T-helper 1 cell (primary cell): Measurements from ENCODE around the gene CHKA.

ENCODE experiments used
- DNase-seq, 5 donors: peaks; one replicate each; pipeline ENCODE4 v3.0.0-alpha.2; 2012 to 2020
- total RNA-seq, 4 donors: gene quantifications; one replicate each; lab custom pipeline; 2026; lab: John Stamatoyannopoulos, UW

Gene CHKA
- 1.9 to 9.0 (median 4.6) reads per million in 4 donors for total RNA-seq

- DNase-seq: peak; percentile 67 to 89 (median 69)
These were observed at the start of gene CHKA for GRCh38 chr11:68121067-68121899. TSS of gene CHKA (minus strand) at chr11:68121388. CDS start at chr11:68121177, 211 bp downstream.

GRCh38 chr11:68169442-68169841 lies 48.3 kb upstream of the CHKA start:
- DNase-seq: no peak

GRCh38 chr11:68168694-68169093 lies 47.5 kb upstream of the CHKA start:
- DNase-seq: no peak

- no peak for DNase-seq
These were observed 46.3 kb upstream of the CHKA start for GRCh38 chr11:68167474-68167873.

GRCh38 chr11:68166969-68167368 lies 45.8 kb upstream of the CHKA start:
- no peak for DNase-seq

- no peak for DNase-seq
These were observed 44.4 kb upstream of the CHKA start for GRCh38 chr11:68165601-68166000.

GRCh38 chr11:68164437-68164836 lies 43.2 kb upstream of the CHKA start:
- no peak for DNase-seq

- DNase-seq: no peak
These were observed 42.5 kb upstream of the CHKA start for GRCh38 chr11:68163691-68164090.

- no peak for DNase-seq
These were observed 39.0 kb upstream of the CHKA start for GRCh38 chr11:68160100-68160695.

- DNase-seq: no peak
These were observed 38.5 kb upstream of the CHKA start for GRCh38 chr11:68159665-68160064.

- DNase-seq: no peak
These were observed 38.0 kb upstream of the CHKA start for GRCh38 chr11:68159161-68159560.

- no peak for DNase-seq
These were observed 37.4 kb upstream of the CHKA start for GRCh38 chr11:68158580-68158979.

GRCh38 chr11:68153742-68154141 lies 32.6 kb upstream of the CHKA start:
- no peak for DNase-seq

GRCh38 chr11:68150037-68150436 lies 28.8 kb upstream of the CHKA start:
- DNase-seq: no peak

- DNase-seq: no peak
These were observed 28.2 kb upstream of the CHKA start for GRCh38 chr11:68149417-68149816.

- no peak for DNase-seq
These were observed 27.7 kb upstream of the CHKA start for GRCh38 chr11:68148879-68149278.

- no peak for DNase-seq
These were observed 27.1 kb upstream of the CHKA start for GRCh38 chr11:68148071-68148805.

- no peak for DNase-seq
These were observed 25.7 kb upstream of the CHKA start for GRCh38 chr11:68146704-68147474.

GRCh38 chr11:68146010-68146540 lies 24.9 kb upstream of the CHKA start:
- DNase-seq: no peak

- DNase-seq: no peak
These were observed 24.1 kb upstream of the CHKA start for GRCh38 chr11:68145120-68145866.

- no peak for DNase-seq
These were observed 22.1 kb upstream of the CHKA start for GRCh38 chr11:68143310-68143689.
